Measurements from ENCODE around the gene SNRNP70.
"Not testable (repeated sequence)": the region's sequence is repeated elsewhere in the genome, so short reads cannot be mapped to it uniquely, and the experiment has no call there.

Gene SNRNP70, protein sequence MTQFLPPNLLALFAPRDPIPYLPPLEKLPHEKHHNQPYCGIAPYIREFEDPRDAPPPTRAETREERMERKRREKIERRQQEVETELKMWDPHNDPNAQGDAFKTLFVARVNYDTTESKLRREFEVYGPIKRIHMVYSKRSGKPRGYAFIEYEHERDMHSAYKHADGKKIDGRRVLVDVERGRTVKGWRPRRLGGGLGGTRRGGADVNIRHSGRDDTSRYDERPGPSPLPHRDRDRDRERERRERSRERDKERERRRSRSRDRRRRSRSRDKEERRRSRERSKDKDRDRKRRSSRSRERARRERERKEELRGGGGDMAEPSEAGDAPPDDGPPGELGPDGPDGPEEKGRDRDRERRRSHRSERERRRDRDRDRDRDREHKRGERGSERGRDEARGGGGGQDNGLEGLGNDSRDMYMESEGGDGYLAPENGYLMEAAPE

DNA sequence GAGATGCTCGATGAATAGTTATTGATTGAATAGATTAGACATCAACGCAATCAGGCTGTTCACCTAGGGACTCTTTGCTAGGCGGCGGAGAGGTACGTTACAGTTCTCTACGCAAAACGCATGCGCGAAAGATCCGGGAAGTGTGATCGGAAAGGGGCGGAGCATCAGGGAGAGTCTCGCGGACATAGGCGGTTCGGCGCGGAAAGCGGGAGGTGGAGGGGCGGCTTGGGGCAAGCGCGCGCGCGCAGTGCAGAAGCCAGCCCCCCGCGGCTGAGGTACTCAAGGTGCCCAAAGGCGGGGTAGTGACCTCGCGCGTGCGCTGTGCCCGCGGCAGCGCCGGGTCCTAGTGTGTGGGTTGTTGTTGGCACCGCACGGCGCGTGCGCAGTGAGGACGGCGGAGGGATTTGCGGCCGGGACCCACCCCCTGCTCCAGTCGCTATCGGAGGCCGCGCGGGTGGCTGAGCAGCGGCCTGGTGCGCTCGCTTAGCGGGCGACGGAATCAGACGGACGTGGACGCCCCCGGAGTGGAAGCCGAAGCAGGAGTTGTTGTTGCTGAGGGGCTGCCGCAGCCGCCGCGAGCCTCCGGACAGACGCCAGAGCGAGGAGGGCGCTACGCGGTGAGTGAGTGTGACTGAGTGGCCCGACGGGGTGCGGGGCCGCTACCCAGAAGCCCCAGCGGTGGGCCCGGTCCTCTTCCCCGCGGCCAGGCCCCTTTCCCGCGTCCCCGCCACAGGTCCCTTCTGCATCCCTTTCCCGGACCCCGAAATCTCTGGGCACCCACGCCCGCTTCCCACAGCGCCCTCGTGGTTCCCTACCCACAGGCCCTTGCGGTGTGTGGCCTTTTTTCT lies at the start of gene SNRNP70:
TSS of gene SNRNP70 (plus strand) at position 432 of the 848 bp plus-strand sequence. CDS start 964 bp downstream, outside the sequence.
- DNase-seq = peak; percentile 97

DNA sequence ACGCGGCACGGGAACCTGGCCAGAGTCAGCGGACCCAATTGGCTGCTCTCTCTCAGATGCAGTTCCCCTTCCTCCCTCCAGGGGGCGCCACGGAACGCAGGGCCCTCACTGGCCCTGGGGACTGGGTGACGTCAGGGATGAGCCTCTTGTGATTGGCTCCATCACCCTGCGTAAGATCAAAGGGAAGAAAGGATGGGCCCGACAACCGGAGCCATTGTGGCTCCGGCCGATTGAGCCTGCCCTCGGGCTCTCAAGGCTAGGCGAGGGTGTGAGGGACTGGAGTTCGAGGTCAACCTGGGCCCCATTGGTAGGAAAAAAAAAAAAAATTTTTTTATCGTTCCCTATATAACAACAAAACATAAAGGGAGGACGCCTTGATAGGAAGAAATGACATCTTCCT lies 48.4 kb upstream of the SNRNP70 start, which contains the start of gene CGB1:
TSS of gene CGB1 (minus strand) at position 81 of the 400 bp plus-strand sequence. CDS start 184 bp downstream, outside the sequence.
- DNase-seq = not testable (repeated sequence)

DNA sequence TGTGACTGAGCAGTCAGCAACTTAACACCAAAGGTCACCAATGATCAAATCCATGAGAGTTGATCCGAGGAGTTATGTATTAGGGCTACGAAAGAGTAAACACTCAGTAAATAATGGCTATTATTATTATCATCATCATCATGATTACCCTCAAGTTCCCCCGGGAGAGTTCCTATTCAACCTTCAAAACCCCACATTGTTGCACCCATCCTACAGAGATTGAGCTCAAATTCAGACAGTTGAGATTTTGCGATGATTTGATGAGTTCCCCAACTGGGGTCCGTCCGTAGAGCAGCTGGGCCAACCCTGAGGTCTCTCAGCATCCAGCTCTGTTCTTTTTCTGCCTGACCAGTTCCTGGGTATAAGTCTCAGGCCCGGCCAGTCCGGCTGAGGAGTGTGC lies 47.1 kb upstream of the SNRNP70 start:
- not testable (repeated sequence) for DNase-seq

DNA sequence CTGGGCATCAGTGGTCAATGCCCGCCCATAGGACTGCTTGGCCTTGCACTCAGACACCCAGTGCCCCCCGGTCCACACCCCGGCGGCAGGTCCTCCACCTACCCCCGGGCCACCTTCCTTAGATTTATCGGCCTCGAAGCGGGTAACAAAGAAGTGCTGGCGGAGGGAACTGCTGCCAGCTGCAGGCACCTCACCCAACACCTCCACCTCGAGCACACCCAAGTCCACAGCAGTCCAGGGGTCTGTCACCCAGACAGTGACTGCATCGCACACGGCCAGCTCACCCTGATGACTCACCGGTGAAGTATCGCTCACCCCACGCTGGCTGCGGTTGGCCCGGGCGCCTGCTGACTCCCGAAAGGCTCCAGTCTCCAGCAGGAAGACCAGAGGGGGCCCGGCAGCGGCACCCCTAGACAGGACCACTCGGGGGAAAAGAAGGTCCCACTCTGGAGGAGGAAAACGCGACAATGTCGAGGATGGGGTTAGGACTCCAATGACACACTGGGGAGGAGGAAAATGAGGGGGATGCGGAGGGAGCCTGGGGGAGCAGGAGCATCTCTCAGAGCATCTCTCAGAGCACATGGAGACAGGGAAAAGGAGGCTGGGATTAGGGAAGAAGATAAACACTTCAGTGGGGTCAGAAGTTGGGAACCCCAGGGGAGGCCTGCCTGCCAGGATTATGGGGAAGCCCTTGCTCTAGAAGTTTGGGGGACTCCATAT lies 46.5 kb upstream of the SNRNP70 start:
- not testable (repeated sequence) for DNase-seq

DNA sequence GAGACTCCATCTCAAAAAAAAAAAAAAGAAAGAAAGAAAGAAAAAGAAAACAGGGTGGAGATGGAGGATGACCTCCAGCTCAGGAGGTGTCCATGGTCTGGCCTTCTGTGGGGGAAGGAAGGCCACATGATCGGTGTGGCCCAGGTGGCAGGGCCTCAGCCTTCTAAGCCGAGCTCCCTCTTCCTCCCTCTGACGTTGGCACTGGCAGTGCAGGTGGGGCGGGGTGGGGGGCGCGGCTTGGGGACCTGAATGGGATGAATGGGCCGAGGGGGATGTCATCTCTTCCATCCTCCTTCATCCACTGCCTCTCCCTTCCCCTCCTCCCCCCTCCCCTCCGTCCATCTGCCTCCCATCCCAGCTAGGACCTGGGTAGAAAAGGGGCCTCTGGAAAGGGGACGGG lies 45.5 kb upstream of the SNRNP70 start:
- DNase-seq = not testable (repeated sequence)

DNA sequence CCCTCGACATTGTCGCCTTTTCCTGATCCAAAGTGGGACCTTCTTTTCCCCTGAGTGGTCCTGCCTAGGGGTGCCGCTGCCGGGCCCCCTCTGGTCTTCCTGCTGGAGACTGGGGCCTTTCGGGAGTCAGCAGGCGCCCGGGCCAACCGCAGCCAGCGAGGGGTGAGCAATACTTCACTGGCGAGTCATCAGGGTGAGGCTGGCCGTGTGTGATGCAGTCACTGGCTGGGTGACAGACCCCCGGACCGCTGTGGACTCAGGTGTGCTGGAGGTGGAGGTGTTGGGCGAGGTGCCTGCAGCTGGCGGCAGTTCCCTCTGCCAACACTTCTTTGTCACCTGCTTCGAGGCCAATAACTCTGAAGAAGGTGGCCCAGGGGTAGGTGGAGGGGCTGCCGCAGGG lies 43.1 kb upstream of the SNRNP70 start:
- DNase-seq = no peak

DNA sequence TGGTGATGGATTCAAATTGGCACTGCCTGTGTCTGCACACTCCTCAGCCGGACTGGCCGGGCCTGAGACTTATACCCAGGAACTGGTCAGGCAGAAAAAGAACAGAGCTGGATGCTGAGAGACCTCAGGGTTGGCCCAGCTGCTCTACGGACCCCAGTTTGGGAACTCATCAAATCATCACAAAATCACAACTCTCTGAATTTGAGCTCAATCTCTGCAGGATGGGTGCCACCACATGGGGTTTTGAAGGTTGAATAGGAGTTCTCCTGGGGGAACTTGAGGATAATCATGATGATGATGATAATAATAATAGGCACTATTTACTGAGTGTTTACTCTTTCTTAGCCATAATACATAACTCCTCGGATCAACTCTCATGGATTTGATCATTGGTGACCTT lies 42.6 kb upstream of the SNRNP70 start:
- DNase-seq = not testable (repeated sequence)

DNA sequence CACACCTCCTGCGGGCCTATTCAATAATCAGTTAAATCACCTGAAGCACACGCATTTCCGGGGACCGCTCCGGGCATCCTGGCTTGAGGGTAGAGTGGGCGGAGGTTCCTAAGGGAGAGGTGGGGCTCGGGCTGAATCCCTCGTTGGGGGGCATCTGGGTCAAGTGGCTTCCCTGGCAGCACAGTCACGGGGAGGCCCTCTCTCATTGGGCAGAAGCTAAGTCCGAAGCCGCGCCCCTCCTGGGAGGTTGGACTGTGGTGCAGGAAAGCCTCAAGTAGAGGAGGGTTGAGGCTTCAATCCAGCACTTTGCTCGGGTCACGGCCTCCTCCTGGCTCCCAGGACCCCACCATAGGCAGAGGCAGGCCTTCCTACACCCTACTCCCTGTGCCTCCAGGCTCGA lies 41.7 kb upstream of the SNRNP70 start, which contains the start of gene CGB5:
TSS of gene CGB5 (plus strand) at position 301 of the 400 bp plus-strand sequence. CDS start 362 bp downstream, outside the sequence.
- DNase-seq = not testable (repeated sequence)

DNA sequence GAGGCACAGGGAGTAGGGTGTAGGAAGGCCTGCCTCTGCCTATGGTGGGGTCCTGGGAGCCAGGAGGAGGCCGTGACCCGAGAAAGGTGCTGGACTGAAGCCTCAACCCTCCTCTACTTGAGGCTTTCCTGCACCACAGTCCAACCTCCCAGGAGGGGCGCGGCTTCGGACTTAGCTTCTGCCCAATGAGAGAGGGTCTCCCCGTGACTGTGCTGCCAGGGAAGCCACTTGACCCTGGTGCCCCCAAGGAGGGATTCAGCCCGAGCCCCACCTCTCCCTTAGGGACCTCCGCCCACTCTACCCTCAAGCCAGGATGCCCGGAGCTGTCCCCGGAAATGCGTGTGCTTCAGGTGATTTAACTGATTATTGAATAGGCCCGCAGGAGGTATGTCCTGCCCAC lies 36.2 kb upstream of the SNRNP70 start, which contains the start of gene CGB8:
TSS of gene CGB8 (minus strand) at position 101 of the 400 bp plus-strand sequence. CDS start 372 bp downstream, outside the sequence.
- not testable (repeated sequence) for DNase-seq

DNA sequence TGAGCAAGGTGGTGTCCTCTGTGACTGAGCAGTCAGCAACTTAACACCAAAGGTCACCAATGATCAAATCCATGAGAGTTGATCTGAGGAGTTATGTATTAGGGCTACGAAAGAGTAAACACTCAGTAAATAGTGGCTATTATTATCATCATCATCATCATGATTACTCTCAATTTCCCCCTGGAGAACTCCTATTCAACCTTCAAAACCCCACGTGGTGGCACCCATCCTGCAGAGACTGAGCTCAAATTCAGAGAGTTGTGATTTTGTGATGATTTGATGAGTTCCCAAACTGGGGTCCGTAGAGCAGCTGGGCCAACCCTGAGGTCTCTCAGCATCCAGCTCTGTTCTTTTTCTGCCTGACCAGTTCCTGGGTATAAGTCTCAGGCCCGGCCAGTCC lies 35.4 kb upstream of the SNRNP70 start:
- DNase-seq = not testable (repeated sequence)

DNA sequence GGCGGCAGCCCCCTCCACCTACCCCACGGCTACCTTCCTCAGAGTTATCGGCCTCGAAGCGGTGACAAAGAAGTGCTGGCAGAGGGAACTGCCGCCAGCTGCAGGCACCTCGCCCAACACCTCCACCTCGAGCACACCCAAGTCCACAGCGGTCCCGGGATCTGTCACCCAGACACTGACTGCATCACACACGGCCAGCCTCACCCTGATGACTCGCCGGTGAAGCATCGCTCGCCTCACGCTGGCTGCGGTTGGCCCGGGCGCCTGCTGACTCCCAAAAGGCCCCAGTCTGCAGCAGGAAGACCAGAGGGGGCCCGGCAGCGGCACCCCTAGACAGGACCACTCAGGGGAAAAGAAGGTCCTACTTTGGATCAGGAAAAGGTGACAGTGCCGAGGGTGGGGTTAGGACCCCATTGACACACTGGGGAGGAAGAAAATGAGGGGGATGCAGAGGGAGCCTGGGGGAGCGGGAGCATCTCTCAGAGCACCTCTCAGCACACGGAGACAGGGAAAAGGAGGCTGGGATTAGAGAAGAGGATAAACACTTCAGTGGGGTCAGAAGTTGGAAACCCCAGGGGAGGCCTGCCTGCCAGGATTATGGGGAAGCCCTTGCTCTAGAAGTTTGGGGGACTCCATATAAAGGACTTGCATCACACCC lies 34.7 kb upstream of the SNRNP70 start:
- not testable (repeated sequence) for DNase-seq

DNA sequence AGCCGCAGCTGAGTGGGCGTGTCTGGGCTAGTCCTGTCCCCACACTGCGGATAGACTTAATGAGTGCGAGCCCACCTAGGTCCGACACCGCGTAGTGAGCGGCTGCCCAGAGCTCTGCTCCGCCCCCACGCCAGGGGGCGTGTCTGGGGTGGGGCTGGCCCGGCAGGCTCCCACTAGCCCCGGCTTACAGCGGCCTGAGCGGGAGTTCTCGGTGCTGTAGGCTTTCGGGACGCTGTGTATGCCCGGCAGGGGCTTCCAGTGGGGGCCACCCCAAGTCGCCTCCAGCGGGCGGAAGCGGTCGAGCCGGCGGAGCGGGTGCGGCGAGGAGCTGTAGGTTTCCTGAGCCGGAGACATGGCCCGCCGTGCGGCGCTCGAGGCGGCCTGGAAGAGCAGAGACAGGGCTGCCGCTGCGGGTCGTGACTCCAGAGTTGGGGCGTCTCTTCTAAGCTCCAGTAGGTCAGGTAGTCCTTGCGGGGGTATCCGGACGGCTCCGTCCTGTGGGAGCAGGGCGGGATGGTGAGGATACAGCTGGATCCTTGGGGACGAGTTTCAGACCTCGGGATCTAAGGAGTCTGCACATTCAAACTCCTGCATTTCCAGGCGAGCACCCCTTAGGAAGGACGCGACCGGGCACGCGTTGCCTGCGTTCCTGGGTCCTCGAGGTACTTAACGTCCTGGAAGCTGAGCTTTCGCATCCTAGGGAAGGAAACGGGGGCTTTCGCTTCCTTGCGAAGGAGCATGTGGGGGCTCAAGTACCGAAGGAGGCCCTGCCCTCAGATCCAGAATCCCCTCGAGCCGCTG lies 28.9 kb upstream of the SNRNP70 start:
- DNase-seq = no peak

DNA sequence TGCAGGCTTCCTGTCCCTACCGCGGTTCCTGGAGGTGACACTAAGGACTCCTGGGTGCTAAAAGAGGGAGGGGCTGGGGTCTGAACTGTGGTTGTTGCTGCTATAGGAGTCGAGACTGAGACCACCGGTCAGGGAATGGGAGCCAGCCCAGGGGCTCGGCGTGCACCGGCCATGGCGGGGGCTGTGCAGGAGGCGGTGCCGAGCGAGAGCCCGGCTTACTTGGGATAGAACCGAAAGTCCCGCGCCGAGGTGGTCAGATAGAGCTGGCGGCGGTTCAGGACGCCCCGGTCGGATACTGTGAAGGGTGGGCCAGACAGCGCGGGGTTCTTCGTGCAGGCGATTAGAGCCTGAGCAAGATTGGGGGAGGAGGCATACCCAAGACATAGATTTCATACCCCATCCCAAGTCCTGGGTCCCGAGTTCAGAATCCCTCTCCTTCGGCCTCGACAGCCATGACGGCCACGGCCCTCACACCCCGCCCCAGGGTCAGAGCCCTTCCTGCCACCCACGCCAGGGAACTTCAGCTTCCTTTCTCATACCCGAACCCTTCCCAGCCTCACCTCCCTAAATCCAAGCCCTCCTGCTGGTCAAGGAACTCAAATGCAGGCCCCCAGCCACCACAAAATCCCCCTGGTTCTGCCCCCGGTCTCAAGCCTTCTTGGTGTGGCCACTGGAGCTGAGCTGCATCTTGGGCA lies 28.2 kb upstream of the SNRNP70 start:
- not testable (repeated sequence) for DNase-seq

DNA sequence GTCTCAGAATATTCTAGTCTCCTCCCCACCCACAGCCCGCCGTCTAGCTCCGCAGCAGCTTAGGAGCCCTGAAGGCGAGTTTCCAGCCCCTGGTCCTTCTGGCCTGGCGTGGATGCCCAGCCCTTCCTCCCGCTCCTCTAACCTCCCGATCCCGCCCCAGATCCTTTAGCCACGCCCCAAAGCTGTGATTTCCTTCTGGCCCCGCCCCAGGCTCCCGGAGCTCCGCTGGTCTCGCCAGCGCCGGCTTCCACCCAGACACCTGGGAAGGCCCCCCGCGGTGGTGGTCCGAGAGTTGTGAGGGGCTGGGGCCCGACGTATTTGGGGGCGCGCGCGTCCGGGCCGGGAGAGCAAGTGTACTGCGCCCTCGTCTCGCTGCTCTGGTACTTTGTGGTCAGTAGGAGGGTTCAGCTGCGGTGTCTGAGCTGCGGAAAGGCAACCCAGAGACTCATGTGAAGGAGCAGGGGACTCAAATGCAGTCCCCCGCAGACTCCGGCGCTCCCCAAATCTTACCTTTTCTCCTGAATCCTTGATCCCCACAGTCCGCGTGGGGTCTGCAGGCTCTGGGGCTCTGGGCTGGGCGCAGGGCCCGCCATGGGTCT lies 27.5 kb upstream of the SNRNP70 start, which contains the start of gene CGB7:
TSS of gene CGB7 (minus strand) at position 114 of the 599 bp plus-strand sequence. CDS start 2,374 bp downstream, outside the sequence.
- no peak for DNase-seq

DNA sequence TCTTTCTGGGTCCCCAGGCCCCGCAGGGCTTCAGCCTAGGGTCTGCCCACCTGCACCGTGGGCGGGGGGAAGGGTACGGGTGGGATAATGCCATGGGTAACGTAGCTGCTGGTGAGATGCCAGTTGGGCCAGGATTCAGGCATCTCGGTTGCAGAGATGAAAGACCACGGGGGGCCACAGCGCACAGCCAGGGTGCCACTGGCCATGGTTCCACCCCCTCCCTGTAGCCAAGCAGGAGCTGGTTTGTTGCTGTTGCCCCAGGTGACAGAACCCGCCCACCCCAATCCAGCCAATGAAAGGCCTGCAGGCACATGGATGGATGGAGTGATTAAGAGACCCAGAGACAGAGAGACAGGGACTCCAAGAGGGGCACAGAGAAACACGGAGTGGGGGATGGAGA lies 26.7 kb upstream of the SNRNP70 start:
- DNase-seq = no peak

DNA sequence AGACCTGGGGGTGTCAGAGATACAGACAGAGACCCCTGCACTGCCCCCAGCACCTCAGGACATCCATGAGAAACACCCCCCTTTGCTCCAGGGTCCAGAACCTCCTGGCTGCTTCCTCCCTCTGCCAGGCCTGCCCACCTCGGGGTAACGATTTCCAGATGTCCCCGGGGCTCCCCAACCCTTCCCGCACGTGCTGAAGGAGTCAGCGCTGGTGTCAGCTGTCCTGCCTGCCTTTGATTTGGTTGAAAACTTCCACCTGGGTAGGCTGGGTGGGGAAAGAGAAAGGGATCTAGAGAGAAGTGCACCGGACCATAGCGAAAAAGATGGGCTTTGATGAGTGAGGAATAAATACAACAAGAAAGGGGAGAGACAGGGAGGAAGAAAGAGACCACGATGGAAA lies 26.2 kb upstream of the SNRNP70 start:
- DNase-seq = no peak

DNA sequence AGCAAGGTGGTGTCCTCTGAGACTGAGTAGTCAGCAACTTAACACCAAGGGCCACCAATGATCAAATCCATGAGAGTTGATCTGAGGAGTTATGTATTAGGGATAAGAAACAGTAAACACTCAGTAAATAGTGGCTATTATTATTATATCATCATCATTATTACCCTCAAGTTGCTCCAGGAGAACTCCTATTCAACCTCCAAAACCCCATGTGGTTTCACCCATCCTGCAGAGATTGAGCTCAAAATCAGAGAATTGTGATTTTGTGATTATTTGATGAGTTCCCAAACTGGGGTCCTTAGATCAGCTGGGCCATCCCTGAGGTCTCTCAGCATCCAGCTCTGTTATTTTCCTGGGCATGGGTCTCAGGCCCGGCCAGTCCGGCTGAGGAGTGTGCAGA lies 24.3 kb upstream of the SNRNP70 start:
- no peak for DNase-seq

DNA sequence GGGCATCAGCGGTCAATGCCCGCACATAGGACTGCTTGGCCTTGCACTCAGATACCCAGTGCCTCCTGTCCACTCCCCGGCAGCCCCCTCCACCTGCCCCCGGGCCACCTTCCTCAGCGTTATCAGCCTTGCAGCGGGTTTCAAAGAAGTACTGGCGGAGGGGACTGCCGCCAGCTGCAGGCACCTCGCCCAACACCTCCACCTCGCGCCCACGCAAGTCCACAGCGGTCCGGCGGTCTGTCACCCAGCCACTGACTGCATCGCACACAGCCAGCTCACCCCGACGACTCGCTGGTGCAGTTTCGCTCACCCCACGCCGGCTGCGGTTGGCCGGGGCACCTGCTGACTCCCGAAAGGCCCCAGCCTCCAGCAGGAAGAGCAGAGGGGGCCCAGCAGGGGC lies 23.8 kb upstream of the SNRNP70 start:
- DNase-seq = no peak

DNA sequence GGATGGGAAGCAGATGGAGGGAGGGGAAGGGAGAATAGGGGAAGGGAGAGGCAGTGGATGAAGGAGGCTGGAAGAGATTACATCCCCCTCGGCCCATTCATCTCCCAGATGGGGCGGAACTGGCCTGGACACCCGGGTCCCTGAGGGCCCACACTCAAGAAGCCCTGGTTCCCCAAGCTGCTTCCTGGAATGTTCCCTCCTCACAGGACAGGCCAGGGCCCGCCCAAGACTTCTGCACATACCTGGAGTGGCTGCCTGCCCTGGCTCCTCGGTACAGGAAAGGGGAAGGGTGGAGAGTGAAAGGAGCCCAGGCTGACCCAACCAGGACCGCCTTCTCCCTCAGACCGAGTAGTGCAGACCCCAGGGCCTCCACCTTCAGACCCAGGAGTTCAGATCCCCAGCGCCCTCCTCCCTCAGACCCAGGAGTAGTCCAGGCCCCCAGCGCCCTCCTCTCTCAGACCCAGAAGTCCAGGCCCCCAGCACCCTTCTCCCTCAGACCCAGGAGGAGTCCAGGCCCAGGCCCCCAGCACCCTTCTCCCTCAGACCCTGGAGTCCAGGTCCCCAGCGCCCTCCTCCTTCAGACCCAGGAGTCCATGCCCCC lies 21.1 kb upstream of the SNRNP70 start:
- DNase-seq = no peak
